Activated T-helper 1 cell treated with anti-CD3 and anti-CD28 coated beads, Interleukin-12 subunit alpha, Interleukin-12 subunit beta, Interleukin-2, Interleukin-4 antibody, amounts not matched to agents 30 ng/mL and 10 ng/mL and 1 ng/mL, durations not matched to agents 14 hours and 24 hours and 36 hours (primary cell): ENCODE results near the gene TSLP. TPM values are rescaled to one million over a fixed set of nuclear protein-coding genes. Genes with fewer than 3 reads are reported as not detected.

Source experiments
- total RNA-seq: library from RNA; stranded (reverse); gene quantifications from 2 replicates; pipeline ENCODE4 v1.2.3, GENCODE V29; 2022

The TSLP gene
- total RNA-seq, 1 donor from 2014 or later = 0.47 TPM

Other genes with a start within 250 kb of the TSLP start
- gene WDR36, start 20.6 kb downstream of the TSLP start, total RNA-seq = 82.5 and 85.7 TPM in 2 replicates
- 51.8 and 56.9 TPM in 2 replicates for gene CAMK4, start 152.7 kb downstream of the TSLP start, total RNA-seq